Activated T-helper 1 cell treated with anti-CD3 and anti-CD28 coated beads, Interleukin-12 subunit alpha, Interleukin-12 subunit beta, Interleukin-2, Interleukin-4 antibody, amounts not matched to agents 30 ng/mL and 10 ng/mL and 1 ng/mL, durations not matched to agents 14 hours and 24 hours and 36 hours (primary cell): ENCODE data around the gene CHMP4B. TPM values are rescaled to one million over a fixed set of nuclear protein-coding genes. Genes with fewer than 3 reads are reported as not detected.

Source experiments
- DNase-seq: peaks from one replicate; pipeline ENCODE4 v3.0.0; 2021; ENCODE audit warnings: low spot score
- H3K27ac Mint-ChIP-seq: one replicate; pipeline ENCODE4 v1.8.0; 2021; ENCODE audit warnings: mild to moderate bottlenecking, mixed read lengths
- H3K27me3 Mint-ChIP-seq: one replicate; pipeline ENCODE4 v1.8.0; 2022; ENCODE audit warnings: mild to moderate bottlenecking, moderate library complexity, mixed read lengths; ENCODE audit not compliant: insufficient read depth
- H3K36me3 Mint-ChIP-seq: one replicate; pipeline ENCODE4 v1.8.0; 2021; ENCODE audit warnings: low read depth, mixed read lengths
- H3K4me1 Mint-ChIP-seq: one replicate; pipeline ENCODE4 v1.8.0; 2021; ENCODE audit warnings: low read depth, mixed read lengths
- H3K4me3 Mint-ChIP-seq: one replicate; pipeline ENCODE4 v1.8.0; 2021; ENCODE audit warnings: mild to moderate bottlenecking, moderate library complexity, mixed read lengths
- H3K9me3 Mint-ChIP-seq: one replicate; pipeline ENCODE4 v1.8.0; 2021; ENCODE audit warnings: mixed read lengths
- intact Hi-C: fragments of 100-400 bp; cut with micrococcal nuclease; formaldehyde crosslinking; loops from one replicate; pipeline ENCODE4 v1.15.1; 2024
- total RNA-seq: library from RNA; stranded (reverse); gene quantifications from 2 replicates; pipeline ENCODE4 v1.2.3, GENCODE V29; 2022

Gene CHMP4B
- total RNA-seq, 1 donor from 2014 or later: 94.5 TPM

DNA sequence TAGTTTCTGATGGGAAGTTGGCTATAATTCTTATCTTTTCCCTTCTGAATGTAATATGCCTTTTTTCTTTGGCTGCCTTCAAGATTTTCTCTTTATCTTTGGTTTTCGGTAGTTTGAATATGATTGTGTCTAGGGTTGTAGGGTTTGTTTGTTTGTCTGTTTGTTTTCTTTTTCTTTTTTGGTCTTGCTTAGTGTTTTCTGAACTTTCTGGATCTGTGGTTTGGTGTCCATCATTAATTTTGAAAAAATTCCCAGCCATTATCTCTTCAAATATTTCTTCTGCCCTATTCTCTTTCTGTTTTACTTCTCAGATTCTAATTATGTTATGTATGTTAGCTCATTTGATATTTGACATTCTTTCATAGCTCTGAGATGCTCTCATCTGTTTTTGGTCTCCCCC lies 79.4 kb downstream of the CHMP4B start:
- Mint-ChIP-seq H3K36me3 (no peaks in the 10 kb centered on the region), H3K27me3 (peaks cover 14% of the 10 kb centered on the region), H3K27ac (no peak overlapping the region), H3K9me3 (no peaks in the 10 kb centered on the region), H3K4me1 (no peaks in the 10 kb centered on the region), H3K4me3 (no peak overlapping the region)
- intact Hi-C loops: no loop called here
- DNase-seq: no peak

DNA sequence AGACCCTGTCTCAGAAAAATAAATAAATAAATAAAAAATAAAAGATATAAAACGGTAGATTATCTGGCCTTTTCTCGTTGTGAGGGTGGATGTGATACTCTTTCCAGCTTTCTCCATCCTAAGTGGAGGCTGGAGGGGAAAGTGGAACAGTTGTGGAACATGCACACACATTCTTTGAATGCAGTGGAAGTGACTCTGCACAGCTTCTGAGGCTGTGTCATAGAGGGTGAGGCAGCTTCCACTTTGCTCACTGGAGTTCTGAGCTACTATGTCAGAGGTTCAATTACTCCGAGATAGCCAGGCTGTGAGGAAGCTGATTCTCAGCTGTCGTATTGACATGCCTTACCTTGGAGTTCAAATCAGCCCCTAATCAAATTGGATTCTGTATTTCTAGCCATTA lies 82.2 kb downstream of the CHMP4B start:
- intact Hi-C loops: no loop called here
- H3K4me3 Mint-ChIP-seq: no peak overlapping the region
- no peaks in the 10 kb centered on the region for H3K36me3 Mint-ChIP-seq
- H3K27me3 Mint-ChIP-seq: peaks cover 14% of the 10 kb centered on the region
- DNase-seq: no peak
- no peaks in the 10 kb centered on the region for H3K9me3 Mint-ChIP-seq
- no peaks in the 10 kb centered on the region for H3K4me1 Mint-ChIP-seq
- H3K27ac Mint-ChIP-seq: no peak overlapping the region

DNA sequence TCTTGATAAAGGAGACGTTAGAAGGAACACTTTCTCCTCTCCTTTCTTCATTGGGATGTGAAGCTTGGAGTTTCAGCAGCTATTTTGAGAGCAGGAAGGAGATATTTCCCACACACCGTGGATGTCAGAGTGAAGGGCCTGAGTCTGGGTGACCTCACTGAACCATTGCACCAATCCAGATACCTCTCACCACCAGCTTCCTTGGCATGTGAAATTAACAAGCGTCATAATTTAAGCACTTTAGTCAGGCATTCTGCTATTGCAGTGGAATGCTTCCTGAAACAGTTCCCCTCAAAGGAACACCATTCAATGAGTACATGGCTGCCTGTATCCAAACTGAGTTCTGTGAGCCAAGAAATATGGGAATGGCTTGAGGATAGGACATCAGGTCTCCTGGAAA lies 83.7 kb downstream of the CHMP4B start:
- peaks cover 9% of the 10 kb centered on the region for H3K27me3 Mint-ChIP-seq
- no peaks in the 10 kb centered on the region for H3K9me3 Mint-ChIP-seq
- H3K4me3 Mint-ChIP-seq: no peak overlapping the region
- DNase-seq: no peak
- intact Hi-C loops: no loop called here
- no peaks in the 10 kb centered on the region for H3K36me3 Mint-ChIP-seq
- H3K27ac Mint-ChIP-seq: no peak overlapping the region
- no peaks in the 10 kb centered on the region for H3K4me1 Mint-ChIP-seq

DNA sequence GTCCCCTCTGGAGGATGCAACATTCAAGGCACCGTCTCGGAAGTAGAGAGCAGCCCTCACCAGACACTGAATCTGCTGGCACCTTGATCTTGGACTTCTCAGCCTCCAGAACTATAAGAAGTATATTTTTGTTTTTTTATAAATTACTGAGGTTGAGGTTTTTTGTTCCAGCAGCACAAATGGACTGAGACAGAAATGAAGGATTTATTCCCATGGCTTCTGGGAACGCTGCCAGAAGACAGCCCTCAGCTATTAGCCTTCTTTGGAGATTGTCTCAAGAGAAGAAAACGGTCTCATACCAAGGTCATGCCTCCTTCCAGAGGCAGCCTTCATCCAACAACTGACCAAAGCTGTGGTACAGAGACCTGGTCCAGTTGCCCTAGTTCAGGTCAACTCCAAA lies 85.4 kb downstream of the CHMP4B start:
- Mint-ChIP-seq H3K4me3 (no peak overlapping the region), H3K9me3 (no peaks in the 10 kb centered on the region), H3K27me3 (peaks cover 5% of the 10 kb centered on the region), H3K4me1 (no peaks in the 10 kb centered on the region), H3K36me3 (no peaks in the 10 kb centered on the region), H3K27ac (no peak overlapping the region)
- no peak for DNase-seq
- intact Hi-C loops: no loop called here

DNA sequence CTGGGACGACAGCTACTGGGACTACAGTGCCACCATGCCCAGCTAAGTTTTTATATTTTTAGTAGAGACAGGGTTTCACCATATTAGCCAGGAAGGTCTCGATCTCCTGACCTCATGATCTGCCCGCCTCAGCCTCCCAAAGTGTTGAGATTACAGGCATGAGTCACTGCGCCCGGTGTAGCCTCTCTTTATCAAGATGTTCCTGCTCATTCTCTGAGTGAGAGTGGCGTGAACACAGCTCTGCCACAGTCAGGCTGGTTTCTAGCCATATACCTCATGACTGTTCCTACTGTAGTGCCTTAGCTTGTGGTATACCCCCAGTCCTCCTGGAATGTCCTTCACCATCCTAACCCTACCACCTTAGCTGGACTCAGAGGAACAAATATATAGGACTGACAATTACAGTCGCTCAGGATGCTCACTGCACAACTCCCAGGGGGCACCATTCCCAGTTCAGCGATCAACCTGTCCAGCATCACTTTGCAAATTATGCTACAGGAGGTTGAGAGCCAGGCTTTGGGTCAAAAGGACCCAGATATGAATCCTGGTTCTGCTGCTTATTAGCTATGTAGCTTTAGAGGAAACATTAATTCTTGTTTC lies 86.3 kb downstream of the CHMP4B start:
- Mint-ChIP-seq H3K4me1 (no peaks in the 10 kb centered on the region), H3K4me3 (no peak overlapping the region), H3K27me3 (peaks cover 9% of the 10 kb centered on the region), H3K27ac (no peak overlapping the region), H3K9me3 (no peaks in the 10 kb centered on the region), H3K36me3 (no peaks in the 10 kb centered on the region)
- DNase-seq: no peak
- intact Hi-C loops: no loop called here

DNA sequence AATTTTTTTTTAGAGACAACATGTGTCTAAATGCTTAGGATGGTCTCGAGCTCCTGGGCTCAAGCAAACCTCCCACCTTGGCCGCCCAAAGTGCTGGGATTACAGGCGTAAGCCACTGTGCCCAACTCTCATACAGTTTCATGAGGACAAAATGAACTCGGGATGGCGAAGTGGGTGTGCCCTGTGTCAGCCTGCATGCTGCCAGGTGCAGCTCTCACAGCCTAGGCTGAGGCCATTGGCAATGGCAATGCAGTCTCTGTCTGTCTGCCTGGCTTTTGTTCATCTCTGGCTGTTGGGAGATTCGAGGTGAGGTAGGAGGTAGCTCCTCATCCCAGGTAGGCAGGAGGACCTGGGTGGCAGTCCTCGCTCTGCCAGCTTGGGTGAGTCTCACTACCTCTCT lies 88.0 kb downstream of the CHMP4B start:
- Mint-ChIP-seq H3K27me3 (peaks cover 11% of the 10 kb centered on the region), H3K4me1 (no peaks in the 10 kb centered on the region), H3K36me3 (no peaks in the 10 kb centered on the region), H3K27ac (no peak overlapping the region), H3K4me3 (no peak overlapping the region), H3K9me3 (no peaks in the 10 kb centered on the region)
- intact Hi-C loops: no loop called here
- DNase-seq: no peak

DNA sequence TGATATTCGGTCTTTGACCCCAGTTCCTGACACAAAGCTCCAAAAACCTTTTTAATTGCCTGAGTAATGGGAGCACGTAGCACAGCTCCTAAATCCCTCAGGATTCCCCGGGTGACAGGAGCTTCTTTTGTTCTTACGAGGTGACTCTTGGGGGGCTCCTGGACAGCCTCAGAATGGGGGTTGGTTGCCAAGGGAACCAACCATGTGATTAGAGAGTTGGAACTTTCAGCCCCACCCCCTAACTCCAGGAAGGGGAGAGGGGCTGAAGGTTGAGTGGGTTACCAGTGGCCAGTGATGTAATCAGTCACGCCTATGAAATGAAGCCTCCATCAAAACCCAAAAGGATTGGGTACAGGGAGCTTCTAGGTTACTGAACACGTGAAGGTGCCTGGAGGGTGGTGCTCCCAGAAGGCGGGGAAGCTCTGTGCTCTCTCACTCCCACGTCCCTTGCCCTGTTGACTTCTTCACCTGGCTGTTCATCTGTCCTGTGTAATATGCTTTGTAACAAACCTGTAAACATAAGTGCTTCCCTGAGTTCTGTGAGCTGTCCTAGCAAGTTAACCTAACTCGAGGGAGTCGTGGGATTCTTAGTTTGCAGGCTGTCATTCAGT lies 89.5 kb downstream of the CHMP4B start:
- H3K4me1 Mint-ChIP-seq: no peaks in the 10 kb centered on the region
- H3K27ac Mint-ChIP-seq: no peak overlapping the region
- H3K27me3 Mint-ChIP-seq: peaks cover 14% of the 10 kb centered on the region
- no peaks in the 10 kb centered on the region for H3K36me3 Mint-ChIP-seq
- no peaks in the 10 kb centered on the region for H3K9me3 Mint-ChIP-seq
- H3K4me3 Mint-ChIP-seq: no peak overlapping the region
- DNase-seq: no peak
- intact Hi-C loops: no loop called here

DNA sequence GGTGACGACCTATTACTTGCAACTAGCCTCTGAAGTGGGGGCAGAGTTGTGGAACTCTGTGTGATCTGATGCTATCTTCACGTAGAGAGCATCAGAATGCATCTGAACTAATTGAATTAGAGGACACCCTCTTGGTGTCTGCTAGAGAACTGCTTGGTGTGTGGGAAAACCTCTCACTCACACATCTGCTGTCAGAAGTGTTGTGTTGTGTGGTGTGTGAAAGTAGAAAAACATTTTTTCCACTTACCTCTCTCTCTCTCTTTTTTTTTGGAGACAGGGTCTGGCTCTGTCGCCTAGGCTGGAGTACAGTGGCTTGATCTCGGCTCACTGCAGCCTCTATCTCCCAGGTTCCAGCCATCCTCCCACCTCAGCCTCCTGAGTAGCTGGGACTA lies 90.0 kb downstream of the CHMP4B start:
- no peak for DNase-seq
- Mint-ChIP-seq H3K27ac (no peak overlapping the region), H3K27me3 (peaks cover 14% of the 10 kb centered on the region), H3K9me3 (no peaks in the 10 kb centered on the region), H3K4me3 (no peak overlapping the region), H3K36me3 (no peaks in the 10 kb centered on the region), H3K4me1 (no peaks in the 10 kb centered on the region)
- intact Hi-C loops: no loop called here

DNA sequence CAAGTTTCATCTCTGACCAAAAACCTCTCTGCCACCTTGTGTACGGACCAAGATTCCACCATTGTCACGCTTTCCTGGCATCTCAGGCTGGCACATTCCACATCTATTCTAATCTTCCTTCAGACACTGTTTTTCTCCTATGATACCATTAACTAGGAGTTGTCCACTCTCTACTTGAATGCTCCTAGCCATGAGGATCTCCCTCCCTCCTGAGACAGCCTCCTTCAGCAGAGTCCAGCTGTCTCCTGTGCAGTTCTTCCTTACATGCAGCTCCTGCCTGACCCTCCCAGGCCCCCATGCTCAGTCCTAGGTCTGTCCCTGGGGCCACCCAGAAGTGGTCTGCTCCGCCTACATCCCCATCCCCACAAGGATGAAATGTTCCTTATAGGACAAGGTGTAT lies 90.9 kb downstream of the CHMP4B start:
- Mint-ChIP-seq H3K27ac (no peak overlapping the region), H3K9me3 (no peaks in the 10 kb centered on the region), H3K4me1 (no peaks in the 10 kb centered on the region), H3K36me3 (no peaks in the 10 kb centered on the region), H3K4me3 (no peak overlapping the region), H3K27me3 (peaks cover 12% of the 10 kb centered on the region)
- no peak for DNase-seq
- intact Hi-C loops: no loop called here

Other genes with a start within 250 kb of the CHMP4B start
- gene C20orf144, start 149.0 kb upstream of the CHMP4B start, total RNA-seq: 0.22 and 0.29 TPM in 2 replicates
- gene ACTL10, start 144.4 kb upstream of the CHMP4B start, total RNA-seq: 3.7 and 4.2 TPM in 2 replicates
- gene NECAB3, start 136.9 kb upstream of the CHMP4B start, total RNA-seq: 30.7 and 31.2 TPM in 2 replicates
- gene E2F1, start 125.0 kb upstream of the CHMP4B start, total RNA-seq: 77.5 and 80.6 TPM in 2 replicates
- 7.3 and 7.9 TPM in 2 replicates for gene PXMP4, start 91.0 kb upstream of the CHMP4B start, total RNA-seq
- 6.7 and 6.8 TPM in 2 replicates for gene ZNF341, start 79.4 kb upstream of the CHMP4B start, total RNA-seq
- gene RALY, start 182.6 kb downstream of the CHMP4B start, total RNA-seq: 147 TPM in 2 replicates